Left ventricle myocardium inferior (tissue), 1 donor: Measurements from ENCODE around the gene PLCL2. TPM values are rescaled to one million over a fixed set of nuclear protein-coding genes. Genes with fewer than 3 reads are reported as not detected.
A peak's percentile ranks its signal among the peaks of the same experiment; 100 is the strongest.

Experiments
- DNase-seq: peaks from one replicate; pipeline ENCODE4 v3.0.0-alpha.2; 2020
- H3K27ac ChIP-seq: fragments of 200-600 bp; replicated peaks from 2 replicates; pipeline ENCODE4 v1.8.0; 2021
- H3K27me3 ChIP-seq: fragments of 200-600 bp; 2 replicates; pipeline ENCODE4 v1.8.0; 2021; ENCODE audit warnings: low read depth
- H3K36me3 ChIP-seq: fragments of 200-600 bp; 2 replicates; pipeline ENCODE4 v1.8.0; 2021
- H3K4me1 ChIP-seq: fragments of 200-600 bp; 2 replicates; pipeline ENCODE4 v1.8.0; 2021
- H3K4me3 ChIP-seq: fragments of 200-600 bp; 2 replicates; pipeline ENCODE4 v1.8.0; 2021; ENCODE audit warnings: mild to moderate bottlenecking, moderate library complexity
- H3K9me3 ChIP-seq: fragments of 200-600 bp; replicated peaks from 2 replicates; pipeline ENCODE4 v1.8.0; 2021
- intact Hi-C: fragments of 100-400 bp; cut with micrococcal nuclease; formaldehyde crosslinking; loops from one replicate; pipeline ENCODE4 v1.11.0; 2022
- total RNA-seq: library from RNA; stranded (reverse); fragmentation: NEBNext Ultra II Directional; extraction: Animal tissue kit (Norgen Biotek cat#: 25700); gene quantifications from one replicate; pipeline ENCODE4 v1.2.1, GENCODE V29; 2021
- TF ChIP-seq, protein P1 (sequence below): fragments of 200-600 bp; IDR thresholded peaks from 2 replicates; pipeline ENCODE4 v1.8.0; 2021; ENCODE audit warnings: antibody characterized with exemption, mild to moderate bottlenecking, borderline replicate concordance
- donor health status: DM: no; HTN: yes; CAD: no; lungs with severe emphysema.

Gene PLCL2
- total RNA-seq, 1 donor from 2014 or later: 48.1 TPM

- Histone ChIP-seq H3K27ac (peak overlapping the region; percentile 56), H3K27me3 (no peaks in the 10 kb centered on the region), H3K4me3 (no peak overlapping the region), H3K4me1 (peaks cover 55% of the 10 kb centered on the region), H3K9me3 (no peaks in the 10 kb centered on the region), H3K36me3 (peaks cover 18% of the 10 kb centered on the region)
- TF ChIP-seq, protein P1, sequence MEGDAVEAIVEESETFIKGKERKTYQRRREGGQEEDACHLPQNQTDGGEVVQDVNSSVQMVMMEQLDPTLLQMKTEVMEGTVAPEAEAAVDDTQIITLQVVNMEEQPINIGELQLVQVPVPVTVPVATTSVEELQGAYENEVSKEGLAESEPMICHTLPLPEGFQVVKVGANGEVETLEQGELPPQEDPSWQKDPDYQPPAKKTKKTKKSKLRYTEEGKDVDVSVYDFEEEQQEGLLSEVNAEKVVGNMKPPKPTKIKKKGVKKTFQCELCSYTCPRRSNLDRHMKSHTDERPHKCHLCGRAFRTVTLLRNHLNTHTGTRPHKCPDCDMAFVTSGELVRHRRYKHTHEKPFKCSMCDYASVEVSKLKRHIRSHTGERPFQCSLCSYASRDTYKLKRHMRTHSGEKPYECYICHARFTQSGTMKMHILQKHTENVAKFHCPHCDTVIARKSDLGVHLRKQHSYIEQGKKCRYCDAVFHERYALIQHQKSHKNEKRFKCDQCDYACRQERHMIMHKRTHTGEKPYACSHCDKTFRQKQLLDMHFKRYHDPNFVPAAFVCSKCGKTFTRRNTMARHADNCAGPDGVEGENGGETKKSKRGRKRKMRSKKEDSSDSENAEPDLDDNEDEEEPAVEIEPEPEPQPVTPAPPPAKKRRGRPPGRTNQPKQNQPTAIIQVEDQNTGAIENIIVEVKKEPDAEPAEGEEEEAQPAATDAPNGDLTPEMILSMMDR: no peak
- intact Hi-C loops: no loop called here
- DNase-seq: no peak
Measured at GRCh38 chr3:17069754-17070153, 185.0 kb downstream of the PLCL2 start.

DNA sequence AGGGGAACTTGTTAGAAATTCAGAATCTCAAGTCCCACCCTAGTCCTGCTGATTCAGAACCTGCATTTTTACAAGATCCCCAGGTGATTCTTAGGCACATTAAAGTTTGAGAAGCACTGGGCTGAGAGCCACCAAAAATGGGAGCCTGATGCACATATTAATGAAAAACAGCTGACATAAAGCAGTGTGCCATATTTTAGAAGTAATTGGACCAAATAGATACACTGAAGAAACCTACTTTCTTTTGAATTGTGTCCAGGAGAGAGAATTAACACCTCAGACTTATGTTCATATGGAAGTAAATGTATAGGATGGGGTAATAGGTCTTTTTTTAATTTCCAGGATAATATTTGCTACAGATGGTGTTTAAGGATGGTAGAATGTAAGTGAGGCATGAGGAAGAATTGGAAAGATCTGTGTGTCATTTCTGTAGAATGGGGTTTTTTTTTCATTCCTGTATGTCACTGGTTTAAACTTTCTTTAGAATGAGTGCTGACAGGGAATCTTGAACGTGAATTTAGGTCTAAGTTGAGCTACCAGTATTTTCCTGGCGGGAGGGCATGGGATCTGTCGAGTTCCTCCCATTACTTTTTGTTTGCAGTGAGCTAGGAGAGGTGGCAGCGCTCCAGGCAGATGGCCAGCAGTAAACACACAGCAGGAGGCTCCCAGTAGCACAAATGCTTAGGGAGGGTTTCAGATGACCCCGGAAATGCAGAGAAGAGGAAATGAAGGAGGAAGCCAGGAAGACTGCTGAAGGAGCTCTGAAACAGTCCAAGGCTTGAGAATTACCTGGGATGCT lies 185.6 kb downstream of the PLCL2 start:
- intact Hi-C loops: no loop called here
- no peaks in the 10 kb centered on the region for H3K9me3 ChIP-seq
- H3K36me3 ChIP-seq: peaks cover 22% of the 10 kb centered on the region
- peak overlapping the region; percentile 56 for H3K27ac ChIP-seq
- H3K27me3 ChIP-seq: no peaks in the 10 kb centered on the region
- peak; percentile 56 for DNase-seq
- H3K4me1 ChIP-seq: peaks cover 50% of the 10 kb centered on the region
- H3K4me3 ChIP-seq: no peak overlapping the region
- TF ChIP-seq, protein P1: no peak

GRCh38 chr3:17074559-17074958 lies 189.8 kb downstream of the PLCL2 start:
- Histone ChIP-seq H3K27me3 (no peaks in the 10 kb centered on the region), H3K27ac (no peak overlapping the region), H3K4me1 (peaks cover 50% of the 10 kb centered on the region), H3K36me3 (peaks cover 4% of the 10 kb centered on the region), H3K4me3 (no peak overlapping the region), H3K9me3 (no peaks in the 10 kb centered on the region)
- intact Hi-C loops: no loop called here
- TF ChIP-seq, protein P1: no peak
- no peak for DNase-seq

GRCh38 chr3:17075358-17075757 lies 190.6 kb downstream of the PLCL2 start:
- Histone ChIP-seq H3K4me1 (peaks cover 42% of the 10 kb centered on the region), H3K4me3 (no peak overlapping the region), H3K27ac (peak overlapping the region; percentile 3), H3K36me3 (peaks cover 7% of the 10 kb centered on the region), H3K27me3 (no peaks in the 10 kb centered on the region), H3K9me3 (no peaks in the 10 kb centered on the region)
- intact Hi-C loops: no loop called here
- DNase-seq: no peak
- TF ChIP-seq, protein P1: no peak

GRCh38 chr3:17075907-17076306 lies 191.2 kb downstream of the PLCL2 start:
- Histone ChIP-seq H3K4me1 (peaks cover 38% of the 10 kb centered on the region), H3K27ac (peak overlapping the region; percentile 3), H3K9me3 (no peaks in the 10 kb centered on the region), H3K4me3 (no peak overlapping the region), H3K36me3 (peaks cover 13% of the 10 kb centered on the region), H3K27me3 (no peaks in the 10 kb centered on the region)
- no peak for DNase-seq
- TF ChIP-seq, protein P1: no peak
- intact Hi-C loops: no loop called here
